NT2/D1 (cell line): ENCODE data around the gene WDR43.
"Not testable (repeated sequence)": the region's sequence is repeated elsewhere in the genome, so short reads cannot be mapped to it uniquely, and the experiment has no call there.

Experiments
- DNase-seq: peaks from one replicate; pipeline ENCODE4 v3.0.0-alpha.2; 2011; ENCODE audit warnings: low read depth, low spot score
- H3K27me3 ChIP-seq: 2 replicates; pipeline ENCODE4 v1.6.0; 2011; ENCODE audit warnings: mild to moderate bottlenecking; ENCODE audit not compliant: insufficient read length, insufficient read depth
- H3K36me3 ChIP-seq: 2 replicates; pipeline ENCODE4 v1.6.1; 2011; ENCODE audit warnings: mild to moderate bottlenecking, low read length, mixed read lengths; ENCODE audit not compliant: insufficient read depth, insufficient read length
- H3K4me1 ChIP-seq: 2 replicates; pipeline ENCODE4 v1.5.1; 2011; ENCODE audit not compliant: insufficient read depth, insufficient read length
- H3K4me3 ChIP-seq: 2 replicates; pipeline ENCODE4 v1.5.1; 2011; ENCODE audit warnings: low read depth; ENCODE audit not compliant: insufficient read length
- H3K9ac ChIP-seq: 2 replicates; pipeline ENCODE4 v1.6.0; 2011; ENCODE audit warnings: low read depth; ENCODE audit not compliant: insufficient read length
- H3K9me3 ChIP-seq: 2 replicates; pipeline ENCODE4 v1.5.1; 2011; ENCODE audit warnings: mild to moderate bottlenecking, low read length; ENCODE audit not compliant: insufficient read depth
- SUZ12 ChIP-seq: IDR thresholded peaks from 2 replicates; pipeline ENCODE4 v1.6.1; 2011; ENCODE audit not compliant: insufficient read length, insufficient read depth; ENCODE audit errors: extremely low read depth
- YY1 ChIP-seq: IDR thresholded peaks from 2 replicates; pipeline ENCODE4 v1.6.1; 2011; ENCODE audit not compliant: insufficient read length, insufficient read depth
- ZNF274 ChIP-seq: IDR thresholded peaks from 2 replicates; pipeline ENCODE4 v1.6.1; 2011; ENCODE audit warnings: mild to moderate bottlenecking, low read depth, low read length

WDR43 gene

DNA sequence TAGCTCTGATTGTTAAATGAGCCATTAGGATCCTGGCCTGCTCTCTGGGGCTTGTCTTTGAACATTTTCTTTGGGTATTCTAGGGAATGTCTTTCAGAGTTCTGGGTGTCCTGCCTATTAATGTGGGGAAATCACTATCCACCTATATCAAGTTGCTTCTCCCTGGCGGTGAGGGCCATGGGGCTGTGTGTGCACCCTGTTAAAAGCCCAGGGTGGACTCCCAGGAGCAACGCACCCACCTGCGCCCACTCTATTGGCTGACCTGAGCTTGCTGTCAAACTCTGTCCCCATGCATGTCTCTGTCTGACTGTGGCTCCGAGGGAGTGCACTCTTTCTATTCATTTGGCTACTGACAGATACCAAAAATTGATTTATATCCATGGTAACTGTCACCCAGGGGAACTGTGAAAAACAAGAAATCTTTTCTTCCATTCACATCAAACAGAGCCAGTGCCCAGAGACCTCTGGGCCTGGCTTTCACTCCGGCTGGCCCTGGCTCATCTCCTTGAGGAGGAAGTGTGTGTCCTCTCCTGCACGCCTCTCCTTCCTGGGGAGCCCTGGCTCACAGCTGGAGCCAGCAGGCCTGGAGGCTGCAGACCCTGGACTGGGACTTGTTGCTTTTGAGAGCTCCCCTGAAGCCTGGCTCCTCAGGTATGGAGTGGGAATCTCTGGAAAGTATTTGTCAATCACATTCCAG lies 76.1 kb downstream of the WDR43 start:
- no peak overlapping the region for H3K9ac ChIP-seq
- H3K9me3 ChIP-seq, result no peaks in the 10 kb centered on the region
- no peaks in the 10 kb centered on the region for H3K36me3 ChIP-seq
- no peak for DNase-seq
- no peaks in the 10 kb centered on the region for H3K27me3 ChIP-seq
- no peak for TF ChIP-seq SUZ12
- TF ChIP-seq YY1, result no peak
- no peak for TF ChIP-seq ZNF274
- H3K4me1 ChIP-seq, result no peaks in the 10 kb centered on the region
- no peak overlapping the region for H3K4me3 ChIP-seq

DNA sequence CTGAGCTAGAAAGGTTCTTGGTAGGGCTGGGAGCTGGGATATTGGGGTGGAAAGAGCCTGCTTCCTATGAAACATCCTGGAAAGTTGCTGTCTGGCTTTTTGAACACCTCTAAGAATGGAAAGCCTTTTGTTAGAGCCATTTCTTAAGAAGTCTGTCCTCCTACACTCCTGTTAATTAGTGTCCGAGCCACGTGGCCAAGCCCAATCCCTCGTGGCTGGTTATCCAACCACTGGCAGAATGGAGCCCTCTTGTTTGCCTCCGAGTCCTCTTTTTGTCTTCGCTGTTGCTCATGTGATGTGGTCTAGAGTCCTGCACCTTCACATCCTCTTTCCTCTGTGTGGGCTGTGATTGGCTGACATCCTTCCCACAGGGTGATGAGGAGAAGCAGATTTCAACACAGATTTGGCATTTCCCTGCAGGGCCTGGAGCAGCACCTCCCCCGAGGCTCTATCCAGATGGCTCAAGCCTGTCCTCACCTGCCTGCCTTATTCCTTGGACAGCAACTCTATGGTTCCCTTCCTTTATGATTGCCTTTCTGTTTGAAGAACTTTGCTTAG lies 78.4 kb downstream of the WDR43 start:
- H3K9me3 ChIP-seq, result no peaks in the 10 kb centered on the region
- TF ChIP-seq SUZ12 (no peak), ZNF274 (no peak), YY1 (no peak)
- H3K4me3 ChIP-seq, result no peak overlapping the region
- H3K4me1 ChIP-seq, result no peaks in the 10 kb centered on the region
- H3K9ac ChIP-seq, result no peak overlapping the region
- no peak for DNase-seq
- no peaks in the 10 kb centered on the region for H3K36me3 ChIP-seq
- no peaks in the 10 kb centered on the region for H3K27me3 ChIP-seq

GRCh38 chr2:28974252-28974651 lies 79.8 kb downstream of the WDR43 start:
- Histone ChIP-seq H3K9ac (no peak overlapping the region), H3K4me3 (no peak overlapping the region), H3K27me3 (no peaks in the 10 kb centered on the region), H3K4me1 (no peaks in the 10 kb centered on the region), H3K36me3 (no peaks in the 10 kb centered on the region), H3K9me3 (no peaks in the 10 kb centered on the region)
- no peak for DNase-seq
- no peak for TF ChIP-seq ZNF274
- no peak for TF ChIP-seq SUZ12
- no peak for TF ChIP-seq YY1

DNA sequence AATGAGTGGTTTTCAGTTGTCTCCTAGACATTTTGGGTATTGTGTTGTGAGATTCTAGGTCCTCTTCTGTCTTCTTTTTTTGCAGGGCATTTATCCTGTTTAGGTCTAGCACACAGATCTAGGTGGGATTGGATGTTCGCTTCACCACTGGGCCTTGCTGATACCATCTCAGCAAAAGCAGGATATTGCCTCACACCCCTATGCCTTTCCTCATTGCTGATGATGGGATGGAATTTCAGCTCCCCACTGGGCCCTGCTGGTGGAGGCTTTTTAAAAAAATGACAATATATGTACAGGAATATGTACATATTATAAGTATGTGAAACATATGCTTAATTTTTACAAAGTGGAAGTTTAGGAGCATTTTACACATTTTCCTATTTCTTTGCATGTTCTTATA lies 81.2 kb downstream of the WDR43 start:
- no peak for DNase-seq
- Histone ChIP-seq H3K36me3 (no peaks in the 10 kb centered on the region), H3K9me3 (no peaks in the 10 kb centered on the region), H3K4me1 (no peaks in the 10 kb centered on the region), H3K27me3 (no peaks in the 10 kb centered on the region), H3K4me3 (no peak overlapping the region), H3K9ac (no peak overlapping the region)
- TF ChIP-seq ZNF274 (no peak), YY1 (no peak), SUZ12 (no peak)

DNA sequence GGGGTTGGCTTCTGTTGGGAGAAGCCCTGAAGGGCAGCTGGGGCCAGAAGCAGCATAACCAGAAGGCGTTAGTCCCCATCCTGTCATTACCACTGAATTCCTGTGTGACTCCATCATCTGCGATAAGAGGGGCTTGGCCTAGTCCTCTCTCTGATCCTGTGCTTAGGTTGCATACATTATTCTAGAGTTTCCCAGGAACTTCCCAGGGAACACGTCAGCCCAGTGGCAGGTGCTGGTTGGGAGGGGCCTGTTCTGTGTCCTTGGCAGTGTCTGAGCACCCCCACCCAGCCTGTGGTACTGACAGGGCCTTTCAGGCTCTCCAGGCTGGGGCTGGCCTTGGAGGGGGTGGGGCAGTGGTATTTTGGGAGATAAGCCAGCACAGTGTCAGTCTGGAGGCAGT lies 82.1 kb downstream of the WDR43 start:
- no peaks in the 10 kb centered on the region for H3K27me3 ChIP-seq
- no peak overlapping the region for H3K4me3 ChIP-seq
- no peaks in the 10 kb centered on the region for H3K36me3 ChIP-seq
- DNase-seq, result no peak
- no peaks in the 10 kb centered on the region for H3K4me1 ChIP-seq
- TF ChIP-seq SUZ12 (no peak), YY1 (no peak), ZNF274 (no peak)
- no peak overlapping the region for H3K9ac ChIP-seq
- no peaks in the 10 kb centered on the region for H3K9me3 ChIP-seq

DNA sequence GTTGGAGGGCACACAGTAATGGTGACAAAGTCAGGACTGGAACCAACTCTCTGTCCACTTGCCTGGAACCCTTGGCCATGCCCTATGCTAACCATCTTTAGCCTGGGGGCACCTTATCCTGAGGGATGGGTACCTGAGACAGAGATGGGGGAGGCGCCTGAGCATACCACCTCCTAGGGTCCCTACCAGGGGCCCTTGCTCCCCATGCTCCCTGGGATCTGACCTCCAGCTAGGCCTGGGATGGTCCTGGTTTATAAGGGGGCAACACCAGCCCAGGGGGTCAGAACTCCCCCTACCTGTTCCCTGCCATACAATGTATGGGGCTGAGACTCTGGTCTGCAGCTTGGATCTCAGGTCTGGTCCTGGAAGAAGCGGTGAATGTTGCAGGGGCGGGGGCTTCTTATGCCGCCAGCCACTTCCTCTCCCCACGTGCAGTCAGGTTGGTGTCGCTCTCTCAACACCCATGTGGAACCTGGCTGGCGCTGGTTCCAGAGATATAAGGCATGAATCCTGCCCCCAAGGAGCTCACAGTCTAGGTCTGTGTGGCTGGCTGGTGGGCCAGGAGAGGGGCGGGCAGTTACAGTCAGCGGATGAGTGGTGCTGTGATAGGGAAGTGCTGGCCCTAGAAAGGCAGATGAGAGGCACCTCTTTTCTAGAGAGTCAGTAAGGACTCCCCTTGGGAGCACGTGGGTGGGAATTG lies 82.9 kb downstream of the WDR43 start:
- H3K36me3 ChIP-seq, result no peaks in the 10 kb centered on the region
- H3K4me1 ChIP-seq, result no peaks in the 10 kb centered on the region
- TF ChIP-seq YY1 (no peak), ZNF274 (no peak), SUZ12 (no peak)
- H3K9me3 ChIP-seq, result no peaks in the 10 kb centered on the region
- no peak overlapping the region for H3K9ac ChIP-seq
- H3K4me3 ChIP-seq, result no peak overlapping the region
- H3K27me3 ChIP-seq, result no peaks in the 10 kb centered on the region
- DNase-seq, result no peak

DNA sequence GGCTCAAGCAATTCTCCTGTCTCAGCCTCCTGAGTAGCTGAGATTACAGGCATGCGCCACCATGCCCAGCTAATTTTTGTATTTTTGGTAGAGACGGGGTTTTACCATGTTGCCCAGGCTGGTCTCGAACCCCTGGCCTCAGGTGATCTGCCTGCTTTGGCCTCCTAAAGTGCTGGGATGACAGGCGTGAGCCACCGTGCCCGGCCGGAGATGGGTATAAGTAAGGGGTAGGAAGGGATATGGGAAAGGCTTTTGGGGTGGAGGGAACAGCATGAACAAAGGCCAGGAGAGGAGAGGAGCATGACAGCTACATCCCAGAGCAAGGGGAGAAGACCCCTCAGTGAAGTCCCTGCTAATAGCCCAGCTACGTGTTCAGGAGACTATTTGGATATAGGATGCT lies 83.5 kb downstream of the WDR43 start:
- H3K4me3 ChIP-seq, DNase-seq, H3K9me3 ChIP-seq, H3K4me1 ChIP-seq, H3K27me3 ChIP-seq, H3K36me3 ChIP-seq, H3K9ac ChIP-seq: not testable (repeated sequence)

- no peaks in the 10 kb centered on the region for H3K4me1 ChIP-seq
These were observed 84.1 kb downstream of the WDR43 start for GRCh38 chr2:28978606-28979005.

More at GRCh38 chr2:28978606-28979005, 84.1 kb downstream of the WDR43 start:
- Histone ChIP-seq H3K4me3 (no peak overlapping the region), H3K9me3 (no peaks in the 10 kb centered on the region), H3K36me3 (no peaks in the 10 kb centered on the region), H3K9ac (no peak overlapping the region), H3K27me3 (no peaks in the 10 kb centered on the region)
- no peak for DNase-seq
- TF ChIP-seq YY1 (no peak), SUZ12 (no peak), ZNF274 (no peak)
